H7 (cell line): Measurements from ENCODE around the gene VSIG4. TPM values are rescaled to one million over a fixed set of nuclear protein-coding genes. Genes with fewer than 3 reads are reported as not detected.
"Not testable (repeated sequence)": the region's sequence is repeated elsewhere in the genome, so short reads cannot be mapped to it uniquely, and the experiment has no call there.

Experiments
- DNase-seq: peaks from one replicate; pipeline ENCODE4 v3.0.0; 2012
- H3K27me3 ChIP-seq: 2 replicates; pipeline ENCODE4 v1.6.0; 2011; ENCODE audit warnings: mild to moderate bottlenecking, low read length; ENCODE audit not compliant: control insufficient read depth, insufficient read depth
- H3K36me3 ChIP-seq: replicated peaks from 2 replicates; pipeline ENCODE4 v1.5.1; 2011; ENCODE audit warnings: low read length; ENCODE audit not compliant: control insufficient read depth, insufficient read depth
- H3K4me3 ChIP-seq: 2 replicates; pipeline ENCODE4 v1.5.1; 2011; ENCODE audit warnings: low read depth, mild to moderate bottlenecking, control low read depth, low read length, moderate library complexity; ENCODE audit not compliant: insufficient read depth
- total RNA-seq: library from RNA; depleted of rRNA; stranded (reverse); fragments of >200 nt; shearing (Covaris generic); gene quantifications from 2 replicates; pipeline ENCODE4 v1.2.3, GENCODE V29; 2014; rRNA removed

Gene VSIG4
- total RNA-seq, result not detected in 2 replicates

GRCh38 chrX:66039944-66040343, at the start of gene VSIG4:
Gene VSIG4, minus strand, starts transcription at chrX:66040080. Its CDS starts 82 bp downstream, at chrX:66039998.
- DNase-seq, result no peak
- Histone ChIP-seq H3K27me3 (no peaks in the 10 kb centered on the region), H3K36me3 (no peaks in the 10 kb centered on the region), H3K4me3 (no peak within 1 kb of the TSS)

- DNase-seq, result no peak
These were observed 36.9 kb upstream of the VSIG4 start for GRCh38 chrX:66076801-66077200.

GRCh38 chrX:66074920-66075879, 35.3 kb upstream of the VSIG4 start:
- Histone ChIP-seq H3K36me3 (no peaks in the 10 kb centered on the region), H3K27me3 (no peaks in the 10 kb centered on the region), H3K4me3 (no peak overlapping the region)
- DNase-seq, result no peak

More at GRCh38 chrX:66076801-66077200, 36.9 kb upstream of the VSIG4 start:
- Histone ChIP-seq H3K4me3 (no peak overlapping the region), H3K27me3 (no peaks in the 10 kb centered on the region), H3K36me3 (no peaks in the 10 kb centered on the region)

GRCh38 chrX:66071126-66071525, 31.2 kb upstream of the VSIG4 start:
- DNase-seq, result no peak
- Histone ChIP-seq H3K4me3 (no peak overlapping the region), H3K36me3 (no peaks in the 10 kb centered on the region), H3K27me3 (no peaks in the 10 kb centered on the region)

- DNase-seq, result no peak
- H3K27me3 ChIP-seq, result no peaks in the 10 kb centered on the region
- no peak overlapping the region for H3K4me3 ChIP-seq
- no peaks in the 10 kb centered on the region for H3K36me3 ChIP-seq
These were observed 24.4 kb upstream of the VSIG4 start for GRCh38 chrX:66064261-66064660.

GRCh38 chrX:66057019-66057418, 17.1 kb upstream of the VSIG4 start:
- not testable (repeated sequence) for H3K36me3 ChIP-seq, DNase-seq, H3K27me3 ChIP-seq

GRCh38 chrX:66054978-66055377, 15.1 kb upstream of the VSIG4 start:
- no peak for DNase-seq
- Histone ChIP-seq H3K27me3 (no peaks in the 10 kb centered on the region), H3K4me3 (no peak overlapping the region), H3K36me3 (no peaks in the 10 kb centered on the region)

More at GRCh38 chrX:66057019-66057418, 17.1 kb upstream of the VSIG4 start:
- not testable (repeated sequence) for H3K4me3 ChIP-seq

- Histone ChIP-seq H3K4me3 (no peak overlapping the region), H3K36me3 (no peaks in the 10 kb centered on the region), H3K27me3 (no peaks in the 10 kb centered on the region)
- peak; percentile 8 for DNase-seq
These were observed 13.5 kb upstream of the VSIG4 start for GRCh38 chrX:66053414-66053813.

GRCh38 chrX:66051980-66052379, 12.1 kb upstream of the VSIG4 start:
- no peaks in the 10 kb centered on the region for H3K36me3 ChIP-seq
- DNase-seq, result no peak
- H3K4me3 ChIP-seq, result no peak overlapping the region
- no peaks in the 10 kb centered on the region for H3K27me3 ChIP-seq

GRCh38 chrX:66050140-66050569, 10.3 kb upstream of the VSIG4 start:
- no peak for DNase-seq
- Histone ChIP-seq H3K27me3 (no peaks in the 10 kb centered on the region), H3K4me3 (no peak overlapping the region), H3K36me3 (no peaks in the 10 kb centered on the region)

GRCh38 chrX:66049056-66049455, 9.2 kb upstream of the VSIG4 start:
- Histone ChIP-seq H3K4me3 (no peak overlapping the region), H3K36me3 (no peaks in the 10 kb centered on the region), H3K27me3 (no peaks in the 10 kb centered on the region)
- no peak for DNase-seq

- H3K27me3 ChIP-seq, result no peaks in the 10 kb centered on the region
- DNase-seq, result no peak
- H3K4me3 ChIP-seq, result no peak overlapping the region
- H3K36me3 ChIP-seq, result no peaks in the 10 kb centered on the region
These were observed 6.8 kb upstream of the VSIG4 start for GRCh38 chrX:66046612-66047235.

GRCh38 chrX:66045894-66046293, 6.0 kb upstream of the VSIG4 start:
- H3K36me3 ChIP-seq, result no peaks in the 10 kb centered on the region
- no peaks in the 10 kb centered on the region for H3K27me3 ChIP-seq
- DNase-seq, result no peak
- H3K4me3 ChIP-seq, result no peak overlapping the region

- H3K27me3 ChIP-seq, result no peaks in the 10 kb centered on the region
- no peak for DNase-seq
- no peaks in the 10 kb centered on the region for H3K36me3 ChIP-seq
- no peak overlapping the region for H3K4me3 ChIP-seq
These were observed 3.7 kb upstream of the VSIG4 start for GRCh38 chrX:66043584-66043983.
